ENCODE measurements around the gene MLLT3. TPM values are rescaled to one million over a fixed set of nuclear protein-coding genes. Genes with fewer than 3 reads are reported as not detected.

MLLT3 gene
- total RNA-seq, 1 donor from 2014 or later = 39.1 TPM

- H3K9me3 Mint-ChIP-seq = no peaks in the 10 kb centered on the region
- Histone ChIP-seq H3K4me2 (no peak overlapping the region), H3K27me3 (no peaks in the 10 kb centered on the region), H3K4me1 (peaks cover 14% of the 10 kb centered on the region), H3K9me3 (ENCODE audit: low read depth) (no peaks in the 10 kb centered on the region), H3F3A (ENCODE audit: low read depth) (peaks cover 15% of the 10 kb centered on the region), H2AFZ (replicated peaks) (no peak overlapping the region), H3K79me2 (ENCODE audit: low read depth) (no peaks in the 10 kb centered on the region), H3K4me3 (no peak overlapping the region), H3K9ac (no peak overlapping the region), H3K36me3 (no peaks in the 10 kb centered on the region), H3K27ac (no peak overlapping the region), H4K20me1 (ENCODE audit: low read depth) (no peaks in the 10 kb centered on the region)
- H3K27me3 Mint-ChIP-seq (ENCODE audit: insufficient read depth, low read depth) = no peaks in the 10 kb centered on the region
- DNase-seq (ENCODE audit: low spot score) = no peak
- H3K4me3 Mint-ChIP-seq = no peak overlapping the region
- H3K36me3 Mint-ChIP-seq = peaks cover 29% of the 10 kb centered on the region
- no peak overlapping the region for H3K27ac Mint-ChIP-seq
- peaks cover 45% of the 10 kb centered on the region for H3K4me1 Mint-ChIP-seq
- TF ChIP-seq, protein P1, sequence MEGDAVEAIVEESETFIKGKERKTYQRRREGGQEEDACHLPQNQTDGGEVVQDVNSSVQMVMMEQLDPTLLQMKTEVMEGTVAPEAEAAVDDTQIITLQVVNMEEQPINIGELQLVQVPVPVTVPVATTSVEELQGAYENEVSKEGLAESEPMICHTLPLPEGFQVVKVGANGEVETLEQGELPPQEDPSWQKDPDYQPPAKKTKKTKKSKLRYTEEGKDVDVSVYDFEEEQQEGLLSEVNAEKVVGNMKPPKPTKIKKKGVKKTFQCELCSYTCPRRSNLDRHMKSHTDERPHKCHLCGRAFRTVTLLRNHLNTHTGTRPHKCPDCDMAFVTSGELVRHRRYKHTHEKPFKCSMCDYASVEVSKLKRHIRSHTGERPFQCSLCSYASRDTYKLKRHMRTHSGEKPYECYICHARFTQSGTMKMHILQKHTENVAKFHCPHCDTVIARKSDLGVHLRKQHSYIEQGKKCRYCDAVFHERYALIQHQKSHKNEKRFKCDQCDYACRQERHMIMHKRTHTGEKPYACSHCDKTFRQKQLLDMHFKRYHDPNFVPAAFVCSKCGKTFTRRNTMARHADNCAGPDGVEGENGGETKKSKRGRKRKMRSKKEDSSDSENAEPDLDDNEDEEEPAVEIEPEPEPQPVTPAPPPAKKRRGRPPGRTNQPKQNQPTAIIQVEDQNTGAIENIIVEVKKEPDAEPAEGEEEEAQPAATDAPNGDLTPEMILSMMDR (IDR thresholded peaks at IDR 0.05) = no peak
- TF ChIP-seq EZH2phosphoT487 (IDR thresholded peaks at IDR 0.05) (no peak), EZH2 (IDR thresholded peaks at IDR 0.05) (no peak)
Observed at GRCh38 chr9:20355022-20355421, 267.3 kb downstream of the MLLT3 start.

GRCh38 chr9:20353931-20354652 lies 268.2 kb downstream of the MLLT3 start:
- Histone ChIP-seq H4K20me1 (ENCODE audit: low read depth) (no peaks in the 10 kb centered on the region), H3K4me1 (peaks cover 14% of the 10 kb centered on the region), H3K4me2 (no peak overlapping the region), H3K27me3 (no peaks in the 10 kb centered on the region), H3K79me2 (ENCODE audit: low read depth) (no peaks in the 10 kb centered on the region), H2AFZ (replicated peaks) (no peak overlapping the region), H3K36me3 (no peaks in the 10 kb centered on the region), H3K27ac (no peak overlapping the region), H3K9ac (no peak overlapping the region), H3F3A (ENCODE audit: low read depth) (peaks cover 15% of the 10 kb centered on the region), H3K4me3 (no peak overlapping the region), H3K9me3 (ENCODE audit: low read depth) (no peaks in the 10 kb centered on the region)
- TF ChIP-seq, protein P1 (IDR thresholded peaks at IDR 0.05) = no peak
- TF ChIP-seq EZH2 (IDR thresholded peaks at IDR 0.05) (no peak), EZH2phosphoT487 (IDR thresholded peaks at IDR 0.05) (no peak)
- Mint-ChIP-seq H3K4me3 (no peak overlapping the region), H3K9me3 (no peaks in the 10 kb centered on the region), H3K27ac (no peak overlapping the region), H3K36me3 (peaks cover 25% of the 10 kb centered on the region), H3K27me3 (ENCODE audit: insufficient read depth, low read depth) (no peaks in the 10 kb centered on the region), H3K4me1 (peaks cover 43% of the 10 kb centered on the region)
- no peak for DNase-seq (ENCODE audit: low spot score)

DNA sequence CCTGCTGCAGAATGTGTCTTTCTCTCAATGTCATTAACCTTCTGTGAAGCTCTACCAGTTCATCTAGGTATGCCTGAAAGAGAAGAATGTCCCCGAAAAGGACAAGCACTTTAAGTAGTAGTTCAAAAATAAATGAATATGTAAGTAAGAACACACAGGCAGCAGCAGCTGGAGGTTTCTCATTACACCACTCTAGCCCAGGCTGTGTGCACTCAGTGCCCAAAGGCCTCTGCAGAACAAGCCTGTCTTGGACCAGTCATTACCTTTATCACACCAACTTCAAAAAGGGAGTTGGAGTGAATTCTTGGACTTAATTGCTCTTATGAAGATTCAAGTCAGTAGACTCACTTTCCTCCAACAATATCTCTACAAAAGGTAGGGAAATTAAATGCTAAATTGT lies 268.8 kb downstream of the MLLT3 start:
- Mint-ChIP-seq H3K27ac (no peak overlapping the region), H3K9me3 (no peaks in the 10 kb centered on the region), H3K36me3 (peaks cover 24% of the 10 kb centered on the region), H3K27me3 (ENCODE audit: insufficient read depth, low read depth) (no peaks in the 10 kb centered on the region), H3K4me3 (no peak overlapping the region), H3K4me1 (peaks cover 40% of the 10 kb centered on the region)
- H4K20me1 ChIP-seq (ENCODE audit: low read depth) = no peaks in the 10 kb centered on the region
- peaks cover 14% of the 10 kb centered on the region for H3K4me1 ChIP-seq
- no peak overlapping the region for H3K27ac ChIP-seq
- H3F3A ChIP-seq (ENCODE audit: low read depth) = peaks cover 15% of the 10 kb centered on the region
- H3K79me2 ChIP-seq (ENCODE audit: low read depth) = no peaks in the 10 kb centered on the region
- H3K4me2 ChIP-seq = no peak overlapping the region
- H3K27me3 ChIP-seq = no peaks in the 10 kb centered on the region
- no peak overlapping the region for H2AFZ ChIP-seq (replicated peaks)
- H3K4me3 ChIP-seq = no peak overlapping the region
- H3K36me3 ChIP-seq = no peaks in the 10 kb centered on the region
- H3K9me3 ChIP-seq (ENCODE audit: low read depth) = no peaks in the 10 kb centered on the region
- TF ChIP-seq EZH2 (IDR thresholded peaks at IDR 0.05) = no peak
- TF ChIP-seq, protein P1 (IDR thresholded peaks at IDR 0.05) = no peak
- TF ChIP-seq EZH2phosphoT487 (IDR thresholded peaks at IDR 0.05) = no peak
- H3K9ac ChIP-seq = no peak overlapping the region
- DNase-seq (ENCODE audit: low spot score) = no peak
